Hippocampal formation (tissue), 2 donors: ENCODE data around the gene NDST1.

Source experiments
- DNase-seq, 2 donors: peaks; one replicate each; lab custom pipeline; 2025; lab: John Stamatoyannopoulos, UW

The NDST1 gene

GRCh38 chr5:150544611-150545219, 36.8 kb downstream of the NDST1 start:
- peak; percentile 35 to 52 for DNase-seq

- DNase-seq: no peak
Measured at GRCh38 chr5:150545246-150545645, 37.3 kb downstream of the NDST1 start.

- no peak for DNase-seq
Measured at GRCh38 chr5:150548123-150548522, 40.2 kb downstream of the NDST1 start.

- DNase-seq: no peak
Measured at GRCh38 chr5:150549735-150550134, 41.8 kb downstream of the NDST1 start.

- no peak for DNase-seq
Measured at GRCh38 chr5:150550286-150550685, 42.4 kb downstream of the NDST1 start.

- DNase-seq: no peak
Measured at GRCh38 chr5:150551066-150551465, 43.1 kb downstream of the NDST1 start.

DNA sequence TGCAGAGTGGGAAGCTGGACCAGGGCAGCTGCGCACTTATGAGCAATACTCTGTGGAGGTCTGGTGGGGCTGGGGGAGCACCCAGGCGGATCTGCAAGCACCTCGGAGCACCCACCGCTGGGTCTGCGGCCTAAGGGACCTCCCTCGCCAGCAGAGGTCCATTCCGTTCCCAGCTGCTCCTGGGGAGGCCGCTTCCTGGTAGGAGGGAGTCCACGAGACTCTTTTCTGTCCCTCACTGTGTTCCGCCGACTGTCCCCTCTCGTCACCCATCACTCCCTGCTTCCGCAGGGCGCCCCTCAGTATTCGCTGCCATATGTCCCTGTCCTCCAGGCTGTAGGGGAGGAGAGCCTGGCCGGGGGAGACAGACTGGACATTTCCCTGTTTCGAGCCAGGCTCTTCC, 45.5 kb downstream of the NDST1 start:
- DNase-seq: no peak

DNA sequence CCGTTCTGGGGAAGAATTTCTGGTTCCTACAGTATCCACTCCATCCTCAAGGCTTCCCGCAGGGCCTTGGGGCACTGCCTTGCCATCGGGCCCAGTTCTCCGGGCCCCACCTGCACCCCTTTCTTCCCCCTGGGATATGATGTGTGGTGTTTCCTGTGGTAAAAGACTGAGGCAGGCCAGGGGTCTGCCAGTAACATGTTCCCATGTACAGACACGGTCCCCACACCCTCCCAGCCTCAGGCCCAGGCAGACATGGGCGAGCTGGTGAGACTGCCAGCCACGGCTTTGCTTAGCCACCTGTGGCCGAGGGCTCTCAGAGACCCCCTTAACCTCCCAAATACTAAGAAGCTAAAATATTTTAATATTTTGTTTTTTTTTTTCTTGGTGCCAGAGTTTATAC, 46.0 kb downstream of the NDST1 start:
- DNase-seq: no peak

GRCh38 chr5:150554857-150555256, 46.9 kb downstream of the NDST1 start:
- no peak for DNase-seq

DNA sequence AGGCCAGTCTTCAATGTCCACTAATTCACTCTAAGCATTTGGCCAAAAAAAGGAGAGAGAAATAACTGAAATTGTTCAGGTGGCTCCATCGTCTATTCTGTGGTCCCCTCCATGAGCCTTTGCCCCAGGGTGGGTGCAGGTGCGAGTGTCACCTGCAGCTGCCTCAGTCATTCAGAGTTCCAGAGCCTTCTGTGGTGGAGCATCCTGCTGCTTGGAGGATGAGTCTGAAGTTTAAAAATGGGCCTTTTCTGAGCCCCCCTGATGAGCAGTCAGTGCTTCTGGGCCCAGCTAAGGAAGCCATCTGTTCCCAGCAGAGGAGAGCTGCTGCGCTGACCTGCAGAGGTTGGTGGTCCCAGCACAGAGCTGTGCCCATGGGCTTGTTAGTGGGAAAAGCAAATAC, 48.2 kb downstream of the NDST1 start:
- DNase-seq: no peak

GRCh38 chr5:150556859-150557508, 49.1 kb downstream of the NDST1 start:
- no peak for DNase-seq

DNA sequence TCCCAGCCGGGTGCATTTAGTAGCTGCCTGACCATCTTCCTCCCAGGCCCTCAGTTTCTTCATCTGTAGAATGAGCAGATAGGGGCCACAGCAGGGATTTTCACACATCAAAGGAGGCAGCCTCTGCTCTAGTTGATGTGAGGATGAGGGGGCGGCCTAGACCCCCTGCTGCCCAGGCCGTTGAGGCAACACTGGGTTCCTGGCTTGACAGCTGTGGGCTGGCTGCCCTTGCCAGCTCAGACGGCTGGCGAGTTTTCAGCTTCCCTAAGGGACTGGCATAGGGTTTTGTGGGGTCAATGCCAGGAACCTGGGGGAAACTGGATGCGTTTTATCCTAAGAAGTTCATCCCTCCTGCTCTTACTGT, 49.6 kb downstream of the NDST1 start:
- DNase-seq: no peak

DNA sequence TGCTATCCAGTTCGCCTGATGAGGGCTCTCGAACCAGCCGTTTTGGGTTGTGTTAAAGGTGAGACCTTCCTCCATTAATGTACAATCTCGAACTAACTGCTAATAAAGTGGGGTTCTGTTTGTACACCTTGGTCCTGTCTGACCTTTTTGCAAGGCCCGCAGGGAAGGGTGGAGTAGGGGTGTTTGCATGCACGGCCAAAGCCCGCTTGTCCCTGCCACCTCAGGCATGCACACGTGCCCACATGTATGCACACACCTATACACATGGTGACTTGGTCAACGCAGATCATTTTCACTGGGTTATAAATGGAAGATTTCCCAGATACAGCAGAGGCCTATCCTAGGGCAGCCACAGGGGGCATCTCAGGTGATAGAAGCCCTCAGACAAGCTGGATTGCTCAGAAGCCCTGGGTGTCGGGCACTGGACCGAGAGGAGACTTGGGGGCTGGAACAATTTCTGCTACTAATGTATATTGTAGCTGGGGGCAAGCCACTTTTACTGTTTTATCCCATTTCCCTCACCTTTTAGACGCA, 50.2 kb downstream of the NDST1 start:
- no peak for DNase-seq

DNA sequence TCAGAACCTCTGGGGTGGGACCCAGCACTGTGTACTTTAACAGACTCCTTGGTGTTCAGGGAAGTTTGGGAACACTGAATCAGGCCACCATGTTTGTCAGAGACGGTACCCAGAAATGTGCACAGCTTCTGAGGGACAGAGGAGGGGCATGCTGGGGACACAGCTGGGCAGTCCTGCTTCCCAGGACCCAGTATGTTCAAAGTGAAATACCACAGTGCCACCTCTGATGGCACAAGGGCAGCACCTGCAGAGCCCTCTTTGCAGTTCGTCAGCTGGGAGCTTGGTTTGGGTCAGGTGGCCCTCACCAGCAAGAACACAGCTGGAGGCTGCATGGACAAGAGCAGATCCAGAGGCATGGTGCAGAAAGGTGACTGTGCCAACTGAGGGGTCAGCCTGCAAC, 51.2 kb downstream of the NDST1 start:
- DNase-seq: no peak

GRCh38 chr5:150559701-150560100, 51.8 kb downstream of the NDST1 start:
- DNase-seq: no peak

DNA sequence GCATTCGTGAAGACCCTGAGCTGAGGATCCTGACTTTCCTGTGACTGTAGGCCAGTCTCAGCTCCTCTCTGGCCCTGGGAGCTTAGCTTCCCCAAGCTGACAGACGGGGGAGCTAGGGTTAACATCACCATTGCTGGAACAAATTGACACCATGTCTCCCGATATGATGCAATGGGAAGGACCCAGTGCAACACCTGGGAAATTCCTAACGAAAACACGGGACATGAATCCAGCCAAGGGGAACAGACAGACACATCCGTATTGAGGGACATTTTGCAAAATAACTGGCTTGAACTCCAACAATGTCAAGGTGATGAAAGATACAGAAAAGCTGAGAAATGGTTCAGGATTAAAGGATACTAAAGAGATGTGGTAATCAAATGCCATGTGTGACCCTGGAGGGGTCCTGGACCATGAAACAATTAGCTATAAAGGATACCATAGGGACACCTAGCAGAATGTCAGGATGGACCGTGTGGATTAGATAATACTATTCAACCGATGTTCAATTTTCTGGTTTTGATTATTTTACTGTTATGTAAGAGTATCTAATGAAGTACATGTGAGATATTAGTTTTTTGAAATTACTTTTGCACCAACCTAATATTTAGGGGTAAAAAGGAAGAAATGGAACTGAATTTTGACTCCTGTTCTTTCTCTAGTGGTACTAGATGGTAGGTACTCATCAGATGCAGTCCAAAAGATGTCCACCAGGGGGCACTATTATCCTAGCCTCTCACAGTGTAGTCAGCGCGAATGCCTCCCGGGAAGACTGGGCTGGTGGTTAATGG, 52.7 kb downstream of the NDST1 start:
- peak; percentile 50 to 74 for DNase-seq

GRCh38 chr5:150561192-150561512, 53.2 kb downstream of the NDST1 start:
- DNase-seq: no peak

DNA sequence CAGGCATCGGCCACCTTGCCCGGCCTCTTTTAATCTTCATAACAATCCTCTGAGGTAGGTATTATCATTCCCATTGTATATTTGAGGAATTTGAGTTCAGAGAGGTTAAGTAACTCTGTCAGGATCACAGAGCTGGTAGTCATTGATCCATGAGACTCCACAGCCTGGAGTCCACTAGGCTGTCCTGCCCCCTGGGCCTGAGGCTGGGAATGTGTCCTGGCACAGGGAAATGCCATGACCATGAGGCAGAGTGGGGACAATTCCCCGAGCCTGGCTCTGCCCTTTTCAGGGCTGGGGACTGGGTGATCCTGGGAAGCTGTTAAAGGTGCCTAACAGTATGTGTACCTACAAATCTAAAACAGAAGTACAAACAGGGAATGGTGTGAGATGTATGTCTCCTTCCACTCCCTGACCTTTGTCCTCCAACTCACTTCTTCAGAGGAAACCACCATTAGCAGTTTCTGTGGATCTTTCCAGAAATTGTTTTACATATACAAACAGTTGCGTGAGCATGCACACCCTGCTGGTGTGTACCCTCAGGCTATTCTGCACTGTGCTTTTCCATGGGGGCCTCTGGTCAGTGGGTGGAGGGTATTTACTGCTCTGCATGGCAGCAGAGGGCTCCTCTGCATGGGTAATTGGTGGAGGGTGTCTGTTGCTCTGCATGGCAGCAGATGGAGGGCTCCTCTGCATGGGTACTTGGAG, 53.8 kb downstream of the NDST1 start:
- DNase-seq: no peak

DNA sequence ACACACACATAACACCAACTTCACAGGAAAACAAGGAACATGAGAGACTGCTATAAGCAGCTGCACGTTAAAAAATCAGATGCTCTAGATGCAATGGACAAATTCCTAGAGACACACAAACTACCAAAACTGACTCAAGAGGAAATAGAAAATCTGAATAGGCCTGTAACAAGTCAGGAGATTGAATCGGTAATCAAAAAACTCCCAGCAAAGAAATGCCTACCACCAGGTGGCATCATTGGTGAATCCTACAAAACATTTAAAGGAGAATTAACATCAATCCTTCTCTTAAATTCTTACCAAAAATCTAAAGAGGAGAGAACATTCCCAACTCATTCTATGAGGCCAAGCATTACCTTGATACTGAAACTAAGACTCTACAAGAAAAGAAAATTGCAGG, 54.9 kb downstream of the NDST1 start:
- DNase-seq: no peak

GRCh38 chr5:150565868-150566267, 57.9 kb downstream of the NDST1 start:
- no peak for DNase-seq

GRCh38 chr5:150567031-150567717, 59.2 kb downstream of the NDST1 start:
- DNase-seq: no peak

DNA sequence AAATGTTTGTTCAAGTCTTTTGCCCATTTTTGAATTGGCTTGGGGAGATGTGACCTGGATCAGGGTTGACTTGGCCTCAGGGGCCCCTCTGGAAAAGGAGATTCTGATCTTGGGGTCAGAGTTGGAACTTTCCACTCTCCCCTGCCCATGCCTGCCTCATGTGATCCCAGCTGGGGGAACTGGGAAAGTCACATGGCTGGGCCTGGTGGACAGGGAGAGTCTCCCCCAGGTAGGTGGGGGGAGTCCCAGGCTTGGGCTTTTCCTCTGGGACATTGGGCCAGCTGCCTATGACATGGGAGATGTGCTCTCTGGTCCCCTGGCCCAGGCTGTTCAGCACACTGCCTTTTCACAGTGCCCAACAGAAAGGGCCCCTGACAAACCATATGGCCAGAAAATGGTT, 60.7 kb downstream of the NDST1 start:
- DNase-seq: no peak
